DMS153 treated with DMSO at 0.1 percent for 48 hours (cell line): ENCODE data around the gene PTK6.
"Not testable (repeated sequence)": the region's sequence is repeated elsewhere in the genome, so short reads cannot be mapped to it uniquely, and the experiment has no call there.

Experiments used
- DNase-seq: peaks from one replicate; lab custom pipeline; 2025; ENCODE audit not compliant: unreplicated experiment; lab: John Stamatoyannopoulos, UW

PTK6 gene

DNA sequence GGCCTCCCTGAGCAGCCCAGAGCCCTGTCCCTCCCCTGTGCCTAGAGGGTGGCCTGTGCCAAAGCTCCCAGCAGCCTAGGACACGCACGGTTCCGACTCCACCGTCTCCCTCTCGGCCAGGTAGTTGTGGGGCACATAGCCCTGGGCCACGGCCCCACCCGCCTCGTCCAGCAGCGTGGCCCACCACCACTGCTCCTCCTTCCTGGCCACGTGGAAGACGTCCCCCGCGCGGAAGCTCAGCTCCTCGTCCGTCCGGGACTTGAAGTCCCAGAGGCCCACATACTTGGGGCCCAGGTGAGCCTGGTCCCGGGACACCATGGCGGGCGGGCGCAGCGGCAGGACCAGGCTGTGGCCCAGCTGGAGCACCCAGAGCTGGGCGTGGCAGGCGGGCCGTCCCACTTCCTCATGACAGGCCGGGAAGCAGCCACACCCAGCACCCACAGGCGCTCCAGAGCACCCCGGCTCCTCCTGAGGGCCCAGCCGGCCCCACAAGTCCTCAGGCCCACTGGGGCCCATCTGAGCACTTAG, at the start of gene PTK6:
Gene PTK6, minus strand, starts transcription at position 380 of the 528 bp plus-strand sequence. Its CDS starts 62 bp downstream, at position 318.
- no peak for DNase-seq

DNA sequence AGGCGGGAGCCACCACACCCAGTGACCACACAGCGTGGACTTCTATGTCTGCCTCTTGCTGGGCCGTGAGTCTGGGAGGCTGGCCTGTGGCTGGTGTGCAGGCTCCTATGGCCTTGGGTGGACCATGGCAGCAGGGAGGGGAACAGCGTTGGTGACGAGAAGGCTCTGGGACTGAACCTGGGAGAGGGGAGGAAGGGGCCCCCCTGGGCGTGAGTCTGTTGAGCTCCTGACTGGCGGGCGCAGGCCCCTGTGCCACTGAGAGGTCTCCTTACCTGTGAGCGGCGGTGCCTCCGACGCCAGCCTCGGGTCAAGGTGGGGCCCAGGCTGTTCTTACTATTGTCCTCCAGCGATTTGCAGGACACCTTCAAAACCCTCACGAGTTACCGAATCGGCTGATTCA, 49.6 kb upstream of the PTK6 start:
- no peak for DNase-seq

DNA sequence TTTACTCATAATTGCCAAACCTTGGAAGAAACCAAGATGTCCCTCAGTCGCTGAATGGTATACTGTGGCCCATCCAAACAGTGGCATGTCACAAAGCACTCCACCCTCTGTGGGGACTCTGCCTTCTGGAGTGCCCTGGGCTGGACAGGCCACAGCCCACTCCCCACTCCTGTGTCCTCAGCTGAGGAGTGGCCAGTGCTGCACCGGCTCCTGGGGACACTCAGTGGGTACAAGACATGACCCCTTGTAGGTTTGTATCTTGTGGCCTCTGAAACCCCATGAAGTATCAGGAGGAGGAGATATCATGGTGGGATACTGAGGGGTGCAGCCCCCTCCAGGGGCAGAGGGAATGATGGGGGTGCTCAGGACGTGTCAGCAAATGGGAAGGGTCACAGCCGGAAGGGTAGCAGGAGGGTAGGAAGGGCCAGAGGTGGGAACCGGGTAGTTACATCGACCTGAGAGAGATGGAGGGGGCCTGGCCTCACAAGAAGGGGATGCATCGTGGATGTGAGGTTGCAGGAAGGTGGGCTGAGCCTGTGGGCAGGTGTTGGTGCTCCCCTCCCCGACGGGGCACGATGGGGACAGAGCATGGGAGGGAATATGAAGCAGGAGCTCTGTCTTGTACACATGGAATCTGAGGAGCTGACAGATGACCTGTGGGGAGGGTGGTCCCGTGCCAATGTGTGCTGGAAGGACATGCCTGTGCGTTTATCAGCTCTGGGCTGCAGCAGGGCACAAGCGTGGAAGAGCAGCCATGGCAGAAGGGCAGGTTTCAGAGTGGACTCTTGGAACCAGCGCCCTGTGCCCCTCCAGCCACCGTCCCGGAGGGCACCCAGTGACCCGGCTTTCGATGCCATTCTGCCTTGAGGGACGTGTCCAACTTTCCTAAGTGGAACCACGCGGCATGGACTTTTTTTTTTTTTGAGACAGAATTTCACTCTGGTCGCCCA, 48.7 kb upstream of the PTK6 start:
- no peak for DNase-seq

DNA sequence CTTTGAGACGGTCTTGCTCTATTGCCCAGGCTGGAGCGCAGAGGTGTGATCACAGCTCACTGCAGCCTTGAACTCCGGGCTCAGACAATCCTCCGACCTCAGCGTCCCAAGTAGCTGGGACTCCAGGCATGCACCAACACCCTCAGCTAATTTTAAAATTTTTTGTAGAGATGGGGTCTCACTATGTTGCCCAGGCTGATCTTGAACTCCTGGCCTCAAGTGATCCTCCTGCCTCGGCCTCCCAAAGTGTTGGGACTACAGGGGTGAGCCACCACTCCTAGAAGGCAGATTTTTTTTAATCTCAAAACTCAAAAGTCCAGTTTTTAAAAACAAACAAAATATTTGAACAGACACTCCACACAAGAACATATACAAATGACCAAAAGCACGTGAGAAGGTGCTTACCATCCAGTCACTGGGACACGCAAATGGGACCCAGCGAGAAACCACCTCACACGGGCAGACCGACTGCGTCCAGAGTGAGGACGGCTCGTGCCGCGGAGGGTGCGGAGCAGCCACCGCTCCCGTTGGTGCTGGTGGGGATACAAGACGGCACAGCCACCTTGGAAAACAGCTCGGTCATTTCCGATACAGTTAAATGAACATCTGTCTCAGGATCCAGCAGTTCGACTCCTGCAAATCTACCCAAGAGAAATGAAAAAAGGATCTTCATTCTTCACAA, 45.3 kb upstream of the PTK6 start:
- no peak for DNase-seq

DNA sequence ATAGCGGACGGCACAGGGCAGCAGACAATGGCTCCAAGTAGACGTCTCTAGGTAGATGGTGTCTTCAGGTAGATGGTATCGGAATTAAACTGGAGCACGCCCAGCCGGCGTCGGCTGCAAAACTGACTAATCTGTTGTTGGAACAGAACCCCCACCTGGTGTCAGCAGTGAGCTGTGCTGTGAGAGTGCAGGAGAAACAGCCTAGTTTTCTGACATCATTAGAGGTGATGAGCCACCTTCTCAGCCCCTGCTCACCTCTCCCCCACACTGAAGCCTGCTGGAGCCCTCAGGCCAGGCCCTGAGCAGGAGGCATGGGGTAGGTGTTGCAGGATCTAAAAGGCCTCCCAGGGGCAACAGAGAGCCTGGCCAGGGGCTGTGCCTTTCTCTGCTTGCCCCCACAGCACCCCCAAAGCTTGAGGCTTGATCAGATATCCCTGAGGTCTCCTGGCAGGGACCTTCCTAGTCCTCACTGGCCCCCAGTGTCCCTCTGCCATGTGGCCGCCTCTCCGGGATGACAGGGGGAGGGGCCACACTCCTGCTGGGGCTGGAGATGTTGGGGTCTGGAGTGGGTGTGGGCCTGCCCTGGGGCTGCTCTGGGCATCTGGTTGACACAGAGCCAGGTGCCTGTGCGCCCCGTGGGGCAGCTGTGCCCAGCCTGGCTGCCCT, 43.8 kb upstream of the PTK6 start:
- peak; percentile 8 for DNase-seq

DNA sequence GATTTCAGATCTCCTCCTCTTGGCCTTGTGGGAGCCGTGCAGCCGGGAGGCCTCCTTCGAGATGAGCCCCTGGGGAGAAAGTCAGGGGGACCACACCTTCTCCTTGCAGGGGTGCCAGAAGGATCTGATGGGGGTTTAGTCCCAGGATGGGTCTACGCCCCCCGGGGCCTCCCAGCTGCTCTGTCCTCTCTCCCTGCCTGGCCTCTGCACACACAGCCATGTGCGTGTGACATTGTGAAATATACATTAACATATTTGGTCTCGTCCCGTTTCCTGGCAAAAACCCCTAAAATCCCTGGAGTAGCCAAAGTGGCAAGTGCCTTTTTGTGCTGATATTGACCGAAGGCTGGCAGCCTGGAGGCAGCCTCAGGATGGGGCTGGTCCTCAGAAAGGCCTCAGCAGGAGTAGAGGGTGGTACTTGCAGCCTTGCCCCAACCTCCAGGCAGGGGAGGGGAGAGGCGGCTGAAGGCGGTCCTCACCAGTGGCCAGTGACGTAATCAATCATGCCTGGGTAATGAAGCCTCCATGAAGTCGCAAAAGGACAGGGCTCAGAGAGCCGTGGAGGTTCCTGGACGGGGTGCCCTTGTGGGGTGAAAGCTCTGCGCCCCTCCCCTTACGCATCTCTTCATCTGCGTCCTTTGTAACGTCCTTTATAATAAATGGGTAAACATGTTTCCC, 42.0 kb upstream of the PTK6 start:
- no peak for DNase-seq

DNA sequence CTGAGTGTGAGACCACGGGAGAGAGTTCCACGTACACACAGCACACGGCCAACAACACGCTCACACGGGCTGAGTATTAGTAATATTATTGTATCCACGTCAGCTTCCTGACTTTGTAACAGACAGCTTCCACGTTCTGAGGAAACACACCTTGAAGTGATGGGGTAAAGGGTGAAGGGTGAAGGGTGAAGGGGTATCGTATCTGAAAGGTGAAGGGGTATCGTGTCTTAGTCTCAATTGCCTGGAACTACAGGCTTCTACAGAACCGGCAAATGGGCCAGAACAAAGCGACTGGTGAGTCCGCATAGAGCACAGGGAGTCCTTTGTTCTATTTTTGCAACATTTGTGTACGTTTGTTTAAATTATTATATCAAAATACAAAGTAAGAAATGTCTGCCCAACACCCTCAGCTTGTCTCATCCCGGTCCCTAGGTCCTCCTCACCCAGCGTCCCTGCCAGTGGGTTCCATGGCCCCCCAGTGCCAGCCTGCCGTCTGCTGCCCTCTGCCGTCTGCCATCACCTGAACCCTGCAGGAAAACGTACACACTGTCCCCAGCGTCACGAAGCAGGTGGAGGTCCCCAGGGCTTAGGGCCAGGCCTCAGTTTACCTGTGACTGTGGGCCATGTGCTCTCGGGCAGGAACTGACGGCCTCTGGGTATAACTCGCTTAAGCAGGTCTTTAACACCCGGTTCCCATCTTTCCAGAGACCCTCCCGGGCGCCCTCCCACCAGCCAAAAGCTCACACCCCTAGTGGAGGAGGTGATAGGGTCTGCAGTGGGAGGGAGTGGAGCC, 41.2 kb upstream of the PTK6 start:
- no peak for DNase-seq

DNA sequence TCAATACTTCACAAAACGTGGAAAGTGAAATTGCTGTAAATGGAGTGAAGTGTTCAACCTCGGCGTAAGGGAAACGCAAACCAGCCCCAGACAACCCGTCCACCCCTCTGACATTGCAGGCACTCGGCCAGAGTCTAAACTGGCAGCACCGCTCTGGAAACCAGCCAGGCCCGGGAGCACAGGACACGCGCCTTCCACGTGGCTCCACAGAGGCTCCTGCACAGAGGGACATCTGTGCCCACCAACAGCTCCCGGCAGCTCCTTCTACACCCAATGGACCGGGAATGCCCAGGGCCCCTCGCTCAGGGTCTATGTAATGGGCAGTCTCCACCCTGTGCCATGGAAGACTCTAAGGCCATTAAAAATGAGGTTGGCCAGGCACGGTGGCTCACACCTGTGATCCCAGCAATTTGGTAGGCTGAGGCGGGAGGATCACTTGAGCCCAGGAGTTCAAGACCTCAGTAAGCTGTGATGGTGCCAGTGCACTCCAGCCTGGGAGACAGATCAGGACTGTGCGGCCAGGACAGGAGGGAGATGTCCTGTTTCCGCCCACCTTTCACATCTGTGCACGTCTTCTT, 40.2 kb upstream of the PTK6 start:
- DNase-seq = no peak

DNA sequence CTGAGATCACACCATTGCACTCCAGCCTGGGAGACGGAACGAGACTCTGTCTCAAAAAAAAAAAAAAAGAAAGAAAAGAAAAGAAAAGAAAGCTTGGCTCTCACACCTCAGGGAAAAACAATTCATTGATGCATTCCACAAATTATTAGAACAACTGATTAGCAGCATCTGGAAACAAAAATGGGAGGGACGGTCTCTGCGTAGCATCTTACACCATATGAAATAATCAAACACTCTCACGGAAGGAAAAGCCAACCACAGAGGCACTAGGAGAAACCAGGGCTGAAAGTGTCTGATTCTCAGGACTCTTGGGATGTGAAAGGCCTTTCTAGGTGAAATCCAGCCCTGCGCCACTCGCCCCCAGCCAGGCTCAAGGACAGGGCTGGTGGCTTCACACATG, 39.1 kb upstream of the PTK6 start:
- DNase-seq = no peak

DNA sequence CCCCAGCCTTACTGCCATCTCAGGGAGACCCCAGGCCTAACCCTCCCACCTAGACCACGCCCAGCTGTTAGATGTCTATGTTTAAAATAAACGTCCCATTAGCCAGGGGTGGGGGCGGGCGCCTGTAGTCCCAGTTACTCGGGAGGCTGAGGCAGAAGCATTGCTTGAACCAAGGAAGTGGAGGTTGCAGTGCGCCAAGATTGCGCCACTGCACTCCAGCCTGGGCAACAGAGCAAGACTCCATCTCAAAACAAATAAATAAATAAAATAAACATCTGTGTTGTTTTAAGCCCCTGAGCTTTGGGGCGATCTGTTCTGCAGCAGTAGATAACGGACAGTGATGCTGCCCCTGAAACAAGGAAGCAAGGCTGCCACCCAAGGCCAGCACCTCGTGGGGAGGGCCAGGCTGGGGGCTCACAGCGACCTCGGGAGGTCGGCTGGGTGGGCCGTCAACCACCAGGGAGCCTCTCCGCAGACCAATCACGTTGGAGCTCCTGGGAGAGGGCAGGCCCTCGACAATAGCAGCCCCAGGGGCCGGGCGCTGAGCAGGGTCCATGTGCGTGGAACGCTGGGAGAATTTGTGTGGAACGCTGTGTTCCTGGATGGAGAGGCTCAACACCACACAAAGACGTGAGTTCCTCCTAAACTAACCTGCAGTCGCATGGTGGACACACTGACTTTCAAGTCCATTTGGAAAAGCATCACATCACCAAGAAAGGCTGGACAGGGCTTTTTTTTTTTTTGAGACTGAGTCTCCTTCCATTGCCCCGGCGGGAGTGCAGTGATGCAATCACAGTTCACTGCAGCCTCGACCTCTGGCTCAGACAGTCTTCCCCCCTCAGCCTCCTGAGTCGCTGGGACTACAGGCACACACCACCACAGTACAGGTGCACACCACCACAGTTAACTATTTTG, 37.9 kb upstream of the PTK6 start:
- DNase-seq = no peak

DNA sequence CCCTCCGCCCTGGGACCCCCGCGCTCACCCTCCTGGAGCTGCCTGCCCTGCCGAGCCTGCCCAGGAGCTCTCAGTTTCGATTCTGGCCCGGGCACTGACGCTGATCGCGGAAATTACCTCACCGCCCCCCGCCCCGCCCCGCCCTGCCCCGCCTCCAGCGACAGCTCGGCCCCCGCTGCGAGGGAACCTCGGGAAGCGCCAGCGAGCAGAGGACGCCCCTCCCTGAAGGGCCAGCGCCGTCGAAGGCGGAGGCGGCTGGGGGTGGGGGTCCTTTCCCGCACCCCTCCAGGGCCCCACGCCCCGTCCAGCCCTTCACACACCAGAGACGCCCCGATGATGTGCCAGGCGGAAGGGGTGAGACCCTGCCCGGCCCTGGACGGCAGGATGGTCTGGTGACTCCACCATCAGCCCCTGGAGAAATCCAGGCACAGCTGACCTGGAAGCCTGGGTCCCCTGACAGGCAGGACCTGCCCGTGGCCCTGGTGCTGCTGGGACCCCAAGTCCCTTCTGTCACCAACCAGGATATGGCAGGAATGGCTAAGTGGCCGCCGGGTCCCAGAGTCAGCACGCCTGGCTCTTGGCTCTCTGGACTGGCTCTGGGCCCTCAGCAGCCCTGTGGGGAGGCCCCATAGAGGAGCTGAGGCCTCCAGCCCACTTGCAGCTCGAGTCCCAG, 37.1 kb upstream of the PTK6 start, which contains the start of gene HELZ2:
Gene HELZ2, minus strand, starts transcription at position 84 of the 673 bp plus-strand sequence. CDS start 1,854 bp downstream, outside the sequence.
- DNase-seq = no peak

DNA sequence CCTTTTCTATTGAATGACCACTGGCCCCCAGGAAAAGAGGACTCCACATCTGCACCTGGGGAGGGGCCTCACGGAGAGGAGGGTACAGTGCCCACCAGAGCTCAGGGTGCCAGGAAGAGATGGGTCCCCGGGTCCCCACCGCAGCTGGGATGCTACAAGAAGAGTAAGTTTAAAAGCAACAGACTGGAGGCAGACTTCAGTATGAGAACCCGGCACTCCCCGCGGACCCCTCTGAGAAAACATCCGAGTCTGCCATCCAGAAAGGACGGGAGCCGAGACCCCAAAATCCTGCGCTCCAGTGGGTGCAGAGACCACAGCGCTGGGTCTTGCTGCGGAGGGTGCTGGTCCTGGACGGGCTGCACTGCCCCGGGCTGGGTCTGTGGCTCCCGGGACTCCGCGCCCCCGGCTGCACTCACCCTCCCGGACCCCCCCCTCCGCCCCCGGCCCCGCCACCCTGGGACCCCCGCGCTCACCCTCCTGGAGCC, 36.5 kb upstream of the PTK6 start:
- DNase-seq = no peak

DNA sequence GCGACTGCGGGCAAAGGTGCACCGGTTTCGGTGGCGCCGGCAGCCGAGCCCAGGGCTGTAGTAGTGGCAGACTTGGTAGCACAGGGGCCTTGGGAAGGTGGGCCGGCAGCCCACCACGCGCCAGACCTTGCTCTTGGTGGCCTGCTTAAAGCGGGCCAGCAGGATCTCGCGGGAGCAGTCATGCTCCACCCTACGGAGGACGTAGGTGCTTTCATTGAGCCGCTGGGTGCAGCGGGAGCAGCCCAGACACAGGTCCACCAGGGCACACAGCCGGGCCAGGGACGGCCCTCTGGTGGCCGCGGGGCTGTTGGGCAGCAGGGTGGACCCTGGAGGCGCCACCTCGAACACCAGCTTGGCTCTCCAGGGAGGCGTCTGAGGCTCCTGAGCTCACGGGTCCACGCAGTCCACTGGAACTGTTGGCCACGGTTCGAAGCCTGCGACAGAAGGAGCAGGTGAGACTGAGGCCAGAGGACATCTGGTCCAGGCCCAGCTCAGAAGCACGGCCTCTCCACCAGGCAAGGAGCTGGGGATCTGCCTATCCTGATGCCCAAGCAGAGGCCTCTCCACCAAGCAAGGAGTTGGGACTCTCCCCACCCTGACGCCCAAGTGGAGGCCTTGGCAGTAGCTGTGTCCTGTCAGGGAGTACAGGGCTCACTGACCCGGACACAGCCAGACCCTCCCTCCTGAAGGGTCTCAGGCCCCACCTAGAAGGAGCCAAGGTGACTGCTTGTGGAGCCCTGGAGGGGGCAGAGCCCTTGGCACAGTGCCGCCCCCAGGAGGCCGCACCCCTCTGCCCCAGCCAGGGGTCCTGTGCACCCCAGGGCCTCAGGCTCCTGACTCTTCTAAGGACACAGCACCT, 35.8 kb upstream of the PTK6 start:
- no peak for DNase-seq

DNA sequence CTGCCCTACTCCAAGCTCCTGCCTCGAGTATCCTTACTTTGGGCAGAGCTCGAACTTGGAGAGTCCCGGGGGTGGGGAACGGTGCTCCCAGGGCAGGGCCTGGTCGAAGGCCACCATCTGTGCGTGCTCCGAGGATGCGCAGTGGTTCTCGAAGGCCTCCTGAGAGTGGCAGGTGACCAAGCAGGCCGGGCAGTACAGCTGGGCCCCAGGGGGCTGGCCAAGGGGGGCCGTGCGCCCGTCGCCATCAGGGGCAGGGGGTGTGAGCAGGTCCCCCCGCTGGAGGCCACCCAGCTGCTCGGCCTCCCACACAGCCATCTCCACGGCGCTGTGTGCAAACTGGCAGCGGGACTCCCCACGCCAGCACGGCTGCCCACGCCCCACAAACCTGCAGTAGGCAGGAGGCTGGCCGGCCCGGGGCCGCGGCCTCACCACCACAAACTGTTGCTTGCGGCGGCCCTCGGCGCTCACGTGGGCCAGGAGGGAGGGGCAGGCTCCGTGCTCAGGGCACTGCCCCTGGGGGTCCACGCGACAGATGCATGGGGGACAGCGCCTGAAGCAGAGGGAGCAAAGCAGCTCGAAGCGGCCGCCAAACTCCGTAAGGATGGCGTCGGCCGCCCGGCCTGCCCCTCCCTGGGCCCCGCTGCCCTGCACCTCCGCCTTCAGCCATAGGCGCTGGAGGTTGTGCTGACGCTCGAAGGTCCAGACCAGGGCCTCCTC, 35.1 kb upstream of the PTK6 start:
- no peak for DNase-seq

DNA sequence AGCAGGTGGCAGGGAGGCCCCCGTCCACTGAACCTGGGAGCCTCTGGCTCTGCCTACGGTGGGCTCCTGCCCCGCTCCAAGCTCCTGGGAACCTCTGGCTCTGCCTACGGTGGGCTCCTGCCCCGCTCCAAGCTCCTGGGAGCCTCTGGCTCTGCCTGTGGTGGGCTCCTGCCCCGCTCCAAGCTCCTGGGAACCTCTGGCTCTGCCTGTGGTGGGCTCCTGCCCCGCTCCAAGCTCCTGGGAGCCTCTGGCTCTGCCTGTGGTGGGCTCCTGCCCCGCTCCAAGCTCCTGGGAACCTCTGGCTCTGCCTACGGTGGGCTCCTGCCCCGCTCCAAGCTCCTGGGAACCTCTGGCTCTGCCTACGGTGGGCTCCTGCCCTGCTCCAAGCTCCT, 33.9 kb upstream of the PTK6 start:
- DNase-seq = not testable (repeated sequence)
